Chondrocyte (in vitro differentiated cells): ENCODE results near the gene CCR2. TPM values are rescaled to one million over a fixed set of nuclear protein-coding genes. Genes with fewer than 3 reads are reported as not detected.

Source experiments
- DNase-seq: peaks from one replicate; pipeline ENCODE4 v3.0.0; 2021; ENCODE audit warnings: mixed read lengths, low spot score
- H3K27ac Mint-ChIP-seq: one replicate; pipeline ENCODE4 v1.8.0; 2021; ENCODE audit warnings: mild to moderate bottlenecking, moderate library complexity, mixed read lengths; ENCODE audit not compliant: unreplicated experiment
- H3K27me3 Mint-ChIP-seq: 2 replicates; pipeline ENCODE4 v1.8.0; 2021; ENCODE audit warnings: low read depth, mixed read lengths
- H3K36me3 Mint-ChIP-seq: 2 replicates; pipeline ENCODE4 v1.8.0; 2021; ENCODE audit warnings: low read depth, mixed read lengths
- H3K4me1 Mint-ChIP-seq: 2 replicates; pipeline ENCODE4 v1.8.0; 2021; ENCODE audit warnings: low read depth, mild to moderate bottlenecking, mixed read lengths
- H3K4me3 Mint-ChIP-seq: one replicate; pipeline ENCODE4 v1.8.0; 2021; ENCODE audit warnings: mild to moderate bottlenecking, moderate library complexity, mixed read lengths; ENCODE audit not compliant: unreplicated experiment
- H3K9me3 Mint-ChIP-seq: 2 replicates; pipeline ENCODE4 v1.8.0; 2021; ENCODE audit warnings: low read depth, mixed read lengths
- total RNA-seq: library from RNA; stranded (reverse); gene quantifications from 3 replicates; pipeline ENCODE4 v1.2.1, GENCODE V29; 2021
- TF ChIP-seq, protein P1 (sequence below): fragments of 200-600 bp; sonication (generic); IDR thresholded peaks from 2 replicates; pipeline ENCODE4 v1.5.0; 2021; ENCODE audit warnings: antibody characterized with exemption, mild to moderate bottlenecking, moderate library complexity

Gene CCR2
- total RNA-seq, 1 donor from 2014 or later: not detected

GRCh38 chr3:46359733-46360493, 6.0 kb downstream of the CCR2 start:
- peaks cover 54% of the 10 kb centered on the region for H3K27me3 Mint-ChIP-seq

GRCh38 chr3:46360907-46361306, 7.0 kb downstream of the CCR2 start:
- no peak for DNase-seq
- Mint-ChIP-seq H3K27me3 (peaks cover 50% of the 10 kb centered on the region), H3K36me3 (no peaks in the 10 kb centered on the region), H3K27ac (no peak overlapping the region), H3K9me3 (no peaks in the 10 kb centered on the region), H3K4me1 (peaks cover 3% of the 10 kb centered on the region), H3K4me3 (no peak overlapping the region)
- TF ChIP-seq, protein P1, sequence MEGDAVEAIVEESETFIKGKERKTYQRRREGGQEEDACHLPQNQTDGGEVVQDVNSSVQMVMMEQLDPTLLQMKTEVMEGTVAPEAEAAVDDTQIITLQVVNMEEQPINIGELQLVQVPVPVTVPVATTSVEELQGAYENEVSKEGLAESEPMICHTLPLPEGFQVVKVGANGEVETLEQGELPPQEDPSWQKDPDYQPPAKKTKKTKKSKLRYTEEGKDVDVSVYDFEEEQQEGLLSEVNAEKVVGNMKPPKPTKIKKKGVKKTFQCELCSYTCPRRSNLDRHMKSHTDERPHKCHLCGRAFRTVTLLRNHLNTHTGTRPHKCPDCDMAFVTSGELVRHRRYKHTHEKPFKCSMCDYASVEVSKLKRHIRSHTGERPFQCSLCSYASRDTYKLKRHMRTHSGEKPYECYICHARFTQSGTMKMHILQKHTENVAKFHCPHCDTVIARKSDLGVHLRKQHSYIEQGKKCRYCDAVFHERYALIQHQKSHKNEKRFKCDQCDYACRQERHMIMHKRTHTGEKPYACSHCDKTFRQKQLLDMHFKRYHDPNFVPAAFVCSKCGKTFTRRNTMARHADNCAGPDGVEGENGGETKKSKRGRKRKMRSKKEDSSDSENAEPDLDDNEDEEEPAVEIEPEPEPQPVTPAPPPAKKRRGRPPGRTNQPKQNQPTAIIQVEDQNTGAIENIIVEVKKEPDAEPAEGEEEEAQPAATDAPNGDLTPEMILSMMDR: no peak

More at GRCh38 chr3:46359733-46360493, 6.0 kb downstream of the CCR2 start:
- no peaks in the 10 kb centered on the region for H3K9me3 Mint-ChIP-seq
- H3K4me3 Mint-ChIP-seq: no peak overlapping the region
- TF ChIP-seq, protein P1: no peak
- H3K36me3 Mint-ChIP-seq: no peaks in the 10 kb centered on the region
- no peak for DNase-seq
- peaks cover 3% of the 10 kb centered on the region for H3K4me1 Mint-ChIP-seq
- no peak overlapping the region for H3K27ac Mint-ChIP-seq

- Mint-ChIP-seq H3K4me1 (peaks cover 3% of the 10 kb centered on the region), H3K4me3 (no peak overlapping the region), H3K9me3 (no peaks in the 10 kb centered on the region), H3K36me3 (no peaks in the 10 kb centered on the region), H3K27ac (no peak overlapping the region), H3K27me3 (peaks cover 49% of the 10 kb centered on the region)
- TF ChIP-seq, protein P1: no peak
- DNase-seq: no peak
Observed at GRCh38 chr3:46361408-46362283, 7.7 kb downstream of the CCR2 start.

DNA sequence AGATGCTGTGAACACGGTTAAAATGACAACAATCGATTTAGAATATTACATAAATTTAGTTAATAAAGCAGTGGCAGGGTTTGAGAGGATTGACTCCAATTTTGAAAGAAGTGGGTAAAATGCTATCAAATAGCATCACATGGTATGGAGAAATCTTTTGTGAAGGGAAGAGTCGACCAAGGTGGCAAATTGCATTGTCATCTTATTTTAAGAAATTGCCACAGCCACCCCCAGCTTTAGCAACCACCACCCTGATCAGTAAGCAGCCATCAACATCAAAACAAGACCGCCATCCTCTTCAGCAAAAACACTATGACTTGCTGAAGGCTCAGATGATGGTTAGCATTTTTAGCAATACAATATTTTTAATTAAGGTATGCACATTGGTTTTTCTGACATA, 11.1 kb downstream of the CCR2 start:
- H3K4me1 Mint-ChIP-seq: peaks cover 3% of the 10 kb centered on the region
- TF ChIP-seq, protein P1: no peak

GRCh38 chr3:46365737-46366524, 12.0 kb downstream of the CCR2 start:
- Mint-ChIP-seq H3K4me3 (no peak overlapping the region), H3K27me3 (peaks cover 46% of the 10 kb centered on the region), H3K27ac (no peak overlapping the region), H3K9me3 (no peaks in the 10 kb centered on the region), H3K4me1 (peaks cover 3% of the 10 kb centered on the region), H3K36me3 (no peaks in the 10 kb centered on the region)
- DNase-seq: no peak
- TF ChIP-seq, protein P1: no peak

More for the DNA sequence above, 11.1 kb downstream of the CCR2 start:
- Mint-ChIP-seq H3K9me3 (no peaks in the 10 kb centered on the region), H3K4me3 (no peak overlapping the region), H3K27me3 (peaks cover 46% of the 10 kb centered on the region), H3K36me3 (no peaks in the 10 kb centered on the region), H3K27ac (no peak overlapping the region)
- no peak for DNase-seq
